Endothelial cell of umbilical vein (primary cell): Measurements from ENCODE around the gene FSTL4. TPM values are rescaled to one million over a fixed set of nuclear protein-coding genes. Genes with fewer than 3 reads are reported as not detected.

Experiments used
- BruUV-seq: library from RNA; stranded (reverse); fragments of 400-500 nt; replicated peaks from 2 replicates; lab custom pipeline; 2021; lab: Mats Ljungman, UMichigan
- CTCF ChIA-PET: fragments of 300-600, 350-600 bp; sonication (Branson Sonifier 250); formaldehyde crosslinking; loops from one replicate; lab custom pipeline; 2021; ENCODE audit warnings: antibody characterized with exemption, inconsistent platforms; lab: Charles Lee
- POLR2A ChIA-PET: fragments of 300-600, 350-600 bp; sonication (Branson Sonifier 250); formaldehyde crosslinking; loops from one replicate; lab custom pipeline; 2021; ENCODE audit warnings: antibody characterized with exemption, inconsistent platforms; lab: Charles Lee
- DNase-seq: peaks from one replicate; pipeline ENCODE4 v3.0.0-alpha.2; 2011; ENCODE audit warnings: low read depth, low spot score
- FAIRE-seq: peaks from 2 replicates; lab custom pipeline; 2011; peaks lifted over from hg19 to GRCh38; lab: Jason Lieb, UNC
- H2AFZ ChIP-seq: 2 replicates; pipeline ENCODE4 v1.6.0; 2012; ENCODE audit warnings: low read depth, low read length, control low read depth, inconsistent platforms
- H3K27ac ChIP-seq: 2 replicates; pipeline ENCODE4 v1.5.1; 2011; ENCODE audit warnings: low read depth, mild to moderate bottlenecking, control low read depth, low read length, moderate library complexity; ENCODE audit not compliant: insufficient read depth
- H3K27me3 ChIP-seq, 2 experiments: 2 replicates each; pipeline versions ENCODE4 v1.6.0 to v1.6.1; 2011; ENCODE audit warnings: low read length in 2 of 2, mixed read lengths in 1 of 2; ENCODE audit not compliant: control insufficient read depth in 2 of 2, insufficient read depth in 2 of 2
- H3K36me3 ChIP-seq, 2 experiments: 2 replicates in 1 of 2; 3 replicates in 1 of 2; pipeline ENCODE4 v1.5.1; 2011; ENCODE audit warnings: low read length in 2 of 2, mild to moderate bottlenecking in 1 of 2, moderate library complexity in 1 of 2; ENCODE audit not compliant: control insufficient read depth in 2 of 2, insufficient read depth in 2 of 2; ENCODE audit errors: extremely low read depth in 1 of 2
- H3K4me1 ChIP-seq: 3 replicates; pipeline ENCODE4 v1.5.1; 2011; ENCODE audit warnings: mild to moderate bottlenecking, low read length; ENCODE audit not compliant: control insufficient read depth, insufficient read depth; ENCODE audit errors: extremely low read depth
- H3K4me2 ChIP-seq: 2 replicates; pipeline ENCODE4 v1.6.1; 2011; ENCODE audit warnings: low read length, control low read depth, mixed read lengths; ENCODE audit not compliant: insufficient read depth
- H3K4me3 ChIP-seq, 3 experiments: fragments of 200-600 bp in 1 of 3; sonication (generic), shearing (Covaris generic) in 1 of 3; replicated peaks in 1 of 3; 2 replicates each; pipeline ENCODE4 v1.5.1; 2011 to 2016; ENCODE audit warnings: control low read depth in 3 of 3, low read length in 3 of 3, mild to moderate bottlenecking in 2 of 3, inconsistent platforms in 1 of 3, low read depth in 1 of 3, moderate library complexity in 1 of 3; ENCODE audit not compliant: insufficient read depth in 1 of 3
- H3K79me2 ChIP-seq: 2 replicates; pipeline ENCODE4 v1.6.0; 2012; ENCODE audit warnings: low read length, inconsistent platforms; ENCODE audit not compliant: control insufficient read depth, insufficient read depth
- H3K9ac ChIP-seq: replicated peaks from 2 replicates; pipeline ENCODE3; 2011; ENCODE audit warnings: low read length, control low read depth; ENCODE audit not compliant: insufficient read depth; ENCODE audit errors: extremely low read depth
- H3K9me1 ChIP-seq: replicated peaks from 3 replicates; pipeline ENCODE4 v1.6.0; 2011; ENCODE audit warnings: mild to moderate bottlenecking, low read length; ENCODE audit not compliant: control insufficient read depth, insufficient read depth; ENCODE audit errors: extremely low read depth
- H3K9me3 ChIP-seq: replicated peaks from 2 replicates; pipeline ENCODE4 v1.5.1; 2012; ENCODE audit warnings: low read length, inconsistent platforms; ENCODE audit not compliant: control insufficient read depth, insufficient read depth
- H4K20me1 ChIP-seq: replicated peaks from 2 replicates; pipeline ENCODE3; 2011; ENCODE audit warnings: mild to moderate bottlenecking, low read length; ENCODE audit not compliant: control insufficient read depth, insufficient read depth; ENCODE audit errors: extremely low read depth
- EZH2 ChIP-seq: IDR thresholded peaks from 2 replicates; pipeline ENCODE4 v1.6.1; 2012; ENCODE audit warnings: borderline replicate concordance, low read depth, mild to moderate bottlenecking, moderate library complexity, low read length, inconsistent platforms; ENCODE audit not compliant: severe bottlenecking
- FOS ChIP-seq: IDR thresholded peaks from 2 replicates; pipeline ENCODE4 v1.6.1; 2011; ENCODE audit warnings: mild to moderate bottlenecking, low read length, moderate library complexity, borderline replicate concordance; ENCODE audit not compliant: insufficient read depth
- GATA2 ChIP-seq: IDR thresholded peaks from 2 replicates; pipeline ENCODE4 v1.7.0; 2011; ENCODE audit warnings: low read depth, mild to moderate bottlenecking, moderate library complexity, mixed read lengths, low read length; ENCODE audit not compliant: insufficient read length, insufficient read depth
- JUN ChIP-seq: IDR thresholded peaks from 2 replicates; pipeline ENCODE4 v1.6.1; 2011; ENCODE audit warnings: borderline replicate concordance, low read depth; ENCODE audit not compliant: insufficient read length, insufficient read depth
- MAX ChIP-seq: IDR thresholded peaks from 2 replicates; pipeline ENCODE4 v1.6.1; 2011; ENCODE audit not compliant: insufficient read depth, insufficient read length
- MYC ChIP-seq: IDR thresholded peaks from one replicate; pipeline ENCODE4 v1.6.1; 2011; ENCODE audit warnings: mild to moderate bottlenecking, low read depth, low read length
- POLR2A ChIP-seq: IDR thresholded peaks from 2 replicates; pipeline ENCODE4 v1.6.1; 2012; ENCODE audit warnings: low read depth, mild to moderate bottlenecking, control low read depth, low read length
- POLR2AphosphoS5 ChIP-seq: IDR thresholded peaks from 2 replicates; pipeline ENCODE4 v1.6.1; 2012; ENCODE audit warnings: low read depth, mild to moderate bottlenecking, control low read depth, low read length, moderate library complexity; ENCODE audit not compliant: insufficient read depth
- dilution Hi-C: fragments of 300-500 bp; cut with MboI; formaldehyde crosslinking; loops from one replicate; pipeline ENCODE4 v1.15.0; 2019; ENCODE audit warnings: low sequenced_read_pairs; ENCODE audit not compliant: extremely low pct_ligation_motif_present
- intact Hi-C: fragments of 100-400 bp; cut with micrococcal nuclease; formaldehyde crosslinking; loops from one replicate; pipeline ENCODE4 v1.10.0; 2022
- polyA plus RNA-seq, 4 experiments: library from polyadenylated mRNA; depleted of rRNA in 3 of 4; stranded (reverse) in 3 of 4; unstranded in 1 of 4; fragments of >200 nt; gene quantifications; 2 replicates each; pipeline versions ENCODE4 v1.2.1 to v1.2.3, GENCODE V29; 2011 to 2012; ENCODE audit warnings: missing spikeins in 1 of 4
- total RNA-seq: library from RNA; stranded (reverse); gene quantifications from 2 replicates; pipeline ENCODE4 v1.2.3, GENCODE V29; 2021
- TF ChIP-seq, protein P1 (sequence below), 2 donors: IDR thresholded peaks; 1 replicate in 1 of 2; 2 replicates in 1 of 2; pipeline ENCODE4 v1.5.1; 2011; ENCODE audit warnings: low read length in 2 of 2, mild to moderate bottlenecking in 2 of 2, moderate library complexity in 2 of 2, control low read depth in 1 of 2, inconsistent platforms in 1 of 2, low read depth in 1 of 2; ENCODE audit not compliant: insufficient read depth in 1 of 2; ENCODE audit errors: extremely low read depth in 1 of 2

FSTL4 gene
- total and polyA plus RNA-seq, 2 donors (not counting 3 experiments of a cell fraction or from before 2014, with no cell fraction given), result 0.18 TPM; not detected in 1

GRCh38 chr5:133599600-133599999 lies 12.7 kb downstream of the FSTL4 start:
- Histone ChIP-seq H3K4me1 (peaks cover 21% of the 10 kb centered on the region), H3K9ac (no peak overlapping the region), H2AFZ (no peak overlapping the region), H3K9me3 (no peaks in the 10 kb centered on the region), H3K79me2 (no peaks in the 10 kb centered on the region), H3K27me3 (peaks cover 1 to 3% of the 10 kb centered on the region in 2 experiments), H4K20me1 (peaks cover 3% of the 10 kb centered on the region), H3K27ac (no peak overlapping the region), H3K36me3 (no peaks in the 10 kb centered on the region), H3K9me1 (no peaks in the 10 kb centered on the region), H3K4me3 (no peak overlapping the region), H3K4me2 (no peak overlapping the region)
- POLR2A ChIA-PET, result no interaction called here
- no peak for FAIRE-seq
- CTCF ChIA-PET, result no interaction called here
- DNase-seq, result no peak
- BruUV-seq, result no TSS peak
- dilution Hi-C loops, result no loop called here
- TF ChIP-seq POLR2AphosphoS5, result no peak
- no peak for TF ChIP-seq GATA2
- TF ChIP-seq JUN, result no peak
- no peak for TF ChIP-seq FOS
- TF ChIP-seq MAX, result no peak
- TF ChIP-seq EZH2, result no peak
- TF ChIP-seq MYC, result no peak
- TF ChIP-seq POLR2A, result no peak
- TF ChIP-seq, protein P1, sequence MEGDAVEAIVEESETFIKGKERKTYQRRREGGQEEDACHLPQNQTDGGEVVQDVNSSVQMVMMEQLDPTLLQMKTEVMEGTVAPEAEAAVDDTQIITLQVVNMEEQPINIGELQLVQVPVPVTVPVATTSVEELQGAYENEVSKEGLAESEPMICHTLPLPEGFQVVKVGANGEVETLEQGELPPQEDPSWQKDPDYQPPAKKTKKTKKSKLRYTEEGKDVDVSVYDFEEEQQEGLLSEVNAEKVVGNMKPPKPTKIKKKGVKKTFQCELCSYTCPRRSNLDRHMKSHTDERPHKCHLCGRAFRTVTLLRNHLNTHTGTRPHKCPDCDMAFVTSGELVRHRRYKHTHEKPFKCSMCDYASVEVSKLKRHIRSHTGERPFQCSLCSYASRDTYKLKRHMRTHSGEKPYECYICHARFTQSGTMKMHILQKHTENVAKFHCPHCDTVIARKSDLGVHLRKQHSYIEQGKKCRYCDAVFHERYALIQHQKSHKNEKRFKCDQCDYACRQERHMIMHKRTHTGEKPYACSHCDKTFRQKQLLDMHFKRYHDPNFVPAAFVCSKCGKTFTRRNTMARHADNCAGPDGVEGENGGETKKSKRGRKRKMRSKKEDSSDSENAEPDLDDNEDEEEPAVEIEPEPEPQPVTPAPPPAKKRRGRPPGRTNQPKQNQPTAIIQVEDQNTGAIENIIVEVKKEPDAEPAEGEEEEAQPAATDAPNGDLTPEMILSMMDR (IDR thresholded peaks at IDR 0.05; ENCODE audit: extremely low read depth in 1 of 2, insufficient read depth in 1 of 2, low read depth in 1 of 2, low read length in 2 of 2), result no peak
- intact Hi-C loops, result no loop called here
